Heart right ventricle (tissue), 16 donors: ENCODE results near the gene AKAP9. TPM values are rescaled to one million over a fixed set of nuclear protein-coding genes. Genes with fewer than 3 reads are reported as not detected.

ENCODE experiments used
- ATAC-seq, 8 donors: fragments of 200-7000 bp; cut with Tn5 transposase; one replicate each; pipeline ENCODE4 v1.9.1; 2020; ENCODE audit warnings: mild to moderate bottlenecking in 8 of 8, moderate library complexity in 8 of 8, moderate number of reproducible peaks in 1 of 8
- DNase-seq, 2 donors: peaks; one replicate each; pipeline ENCODE4 v3.0.0-alpha.2; 2020
- H3K27ac ChIP-seq, 10 donors: fragments of 200-600 bp; sonication (generic) in 2 of 10; one replicate each; pipeline versions ENCODE4 v1.5.0 to v1.8.0; 2020 to 2022; ENCODE audit warnings: mild to moderate bottlenecking in 3 of 10
- H3K27me3 ChIP-seq, 7 donors: fragments of 200-600 bp; one replicate each; pipeline ENCODE4 v1.8.0; 2021 to 2022; ENCODE audit warnings: mild to moderate bottlenecking in 2 of 7
- H3K36me3 ChIP-seq, 9 donors: fragments of 200-600 bp; sonication (generic) in 1 of 9; one replicate each; pipeline versions ENCODE4 v1.5.0 to v1.8.0; 2020 to 2022; ENCODE audit warnings: mild to moderate bottlenecking in 2 of 9
- H3K4me1 ChIP-seq, 9 donors: fragments of 200-600 bp; sonication (generic) in 1 of 9; one replicate each; pipeline versions ENCODE4 v1.5.0 to v1.8.0; 2020 to 2022; ENCODE audit warnings: mild to moderate bottlenecking in 4 of 9
- H3K4me3 ChIP-seq, 10 donors: fragments of 200-600 bp; sonication (generic) in 2 of 10; one replicate each; pipeline versions ENCODE4 v1.5.0 to v1.8.0; 2020 to 2022; ENCODE audit warnings: mild to moderate bottlenecking in 7 of 10, moderate library complexity in 2 of 10
- H3K9me3 ChIP-seq, 11 donors: fragments of 200-600 bp in 10 of 11; sonication (generic) in 2 of 11; one replicate each; pipeline versions ENCODE4 v1.5.0 to v1.8.0; 2013 to 2022; ENCODE audit warnings: mild to moderate bottlenecking in 2 of 11, control low read depth in 1 of 11, moderate library complexity in 1 of 11
- CTCF ChIP-seq, 9 donors: fragments of 200-600 bp; sonication (generic) in 2 of 9; IDR thresholded peaks; one replicate each; pipeline versions ENCODE4 v1.5.0 to v1.8.0; 2021 to 2022; ENCODE audit warnings: antibody characterized with exemption in 9 of 9, mild to moderate bottlenecking in 5 of 9, moderate library complexity in 1 of 9
- WGBS, 2 donors: extraction: QIAGEN DNeasy Blood & Tissue Kit; methylation state at CpG; one replicate each; pipeline ENCODE4 v1.1.7; 2013; ENCODE audit warnings: inconsistent platforms in 1 of 2; 5-methylcytosine and 5-hydroxymethylcytosine counted together
- intact Hi-C, 10 donors: fragments of 100-400 bp; cut with DNase I; formaldehyde crosslinking; loops; one replicate each; pipeline versions ENCODE4 v1.11.1 to v1.14.2; 2022
- polyA plus RNA-seq, 2 donors: library from polyadenylated mRNA; stranded (reverse); fragments of 200-250 nt; gene quantifications; one replicate each; pipeline ENCODE4 v1.2.3, GENCODE V29; 2013
- total RNA-seq, 10 donors: library from RNA; stranded (reverse); fragmentation: NEBNext Ultra II Directional in 3 of 10; extraction: Animal tissue kit (Norgen Biotek cat#: 25700) in 3 of 10; gene quantifications; one replicate each; pipeline versions ENCODE4 v1.2.1 to v1.2.4, GENCODE V29; 2021 to 2023
- donor health status: Arrhythmogenic right ventricular cardiomyopathy.
- donor health status: ischemic (EF 13 %, LVEDD 7.1; RV severe dilation, severe dysfunction).
- donor health status: healthy with polysubstance abuse.
- donor health status: DM: no; HTN: yes; CAD: no.
- donor health status: DM: no; HTN: no; CAD: no.
- donor health status: ischemic (EF 25% LVEDD 6.9; RV normal size, moderate dysfunction).
- donor health status: ischemic (EF 25% LVEDD 5.7; RV mildly dilated, moderate dysfunction).
- donor health status: healthy.
- donor health status: DM: yes; HTN: yes; CAD: no.
- donor health status: Ischemic cardiomyopathy.
- donor health status: ischemic (EF 35%, LVEDD 5.7; RV mildly dilated, moderate dysfunction).
- donor health status: nonischemic (EF 11% LVEDD 7.7; RV severe dilation, severe dysfunction).
- donor health status: DM: yes; HTN: yes; CAD: no.
- donor health status: PGD.
- donor health status: ischemic (EF 29% LVEDD 5.4; RV normal size, mild dysfunction).
- donor health status: nonischemic (EF 23%, LVEDD 6.1; RV moderate dilation, normal function).

The AKAP9 gene
- total and polyA plus RNA-seq, 12 donors: 5.9 to 62.3 (median 49.2) TPM

GRCh38 chr7:91911121-91911520, 29.5 kb upstream of the AKAP9 start:
- WGBS, 2 donors: 96 to 97% methylated on average over 4 of the region's 4 CpGs
- intact Hi-C loops: no loop called here
- Histone ChIP-seq H3K27ac (no peak overlapping the region), H3K4me1 (peaks cover 0 to 12% (median 0%) of the 10 kb centered on the region in 9 donors), H3K4me3 (no peak overlapping the region), H3K36me3 (no peaks in the 10 kb centered on the region), H3K27me3 (no peaks in the 10 kb centered on the region), H3K9me3 (no peaks in the 10 kb centered on the region)
- no peak for TF ChIP-seq CTCF (IDR thresholded peaks at IDR 0.05)
- no peak for DNase-seq
- ATAC-seq: no peak

DNA sequence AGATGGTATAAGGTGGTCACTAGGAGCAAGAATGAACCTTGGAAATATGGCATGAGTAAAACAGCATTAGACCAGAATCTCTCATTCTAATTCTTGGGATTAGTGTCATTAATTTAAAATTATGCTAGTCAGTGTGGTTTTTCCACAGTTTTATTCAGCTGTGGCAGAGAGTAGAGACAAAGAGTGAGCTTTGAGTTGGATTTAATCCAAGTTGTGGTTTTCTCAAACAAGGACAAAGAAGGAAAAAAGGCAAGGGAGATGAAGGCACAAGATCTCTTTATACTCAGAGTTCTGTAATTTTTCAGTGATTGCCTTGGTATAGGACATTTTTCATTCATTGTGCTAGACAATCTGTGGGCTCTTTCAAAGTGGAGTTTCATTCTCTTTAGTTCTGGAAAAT, 28.2 kb upstream of the AKAP9 start:
- no peak for ATAC-seq
- H3K27me3 ChIP-seq: no peaks in the 10 kb centered on the region
- intact Hi-C loops: no loop called here
- H3K27ac ChIP-seq: no peak overlapping the region
- no peak overlapping the region for H3K4me3 ChIP-seq
- peaks cover 0 to 12% (median 0%) of the 10 kb centered on the region in 9 donors for H3K4me1 ChIP-seq
- no peaks in the 10 kb centered on the region for H3K9me3 ChIP-seq
- no peak for TF ChIP-seq CTCF (IDR thresholded peaks at IDR 0.05)
- H3K36me3 ChIP-seq: no peaks in the 10 kb centered on the region
- no peak for DNase-seq

DNA sequence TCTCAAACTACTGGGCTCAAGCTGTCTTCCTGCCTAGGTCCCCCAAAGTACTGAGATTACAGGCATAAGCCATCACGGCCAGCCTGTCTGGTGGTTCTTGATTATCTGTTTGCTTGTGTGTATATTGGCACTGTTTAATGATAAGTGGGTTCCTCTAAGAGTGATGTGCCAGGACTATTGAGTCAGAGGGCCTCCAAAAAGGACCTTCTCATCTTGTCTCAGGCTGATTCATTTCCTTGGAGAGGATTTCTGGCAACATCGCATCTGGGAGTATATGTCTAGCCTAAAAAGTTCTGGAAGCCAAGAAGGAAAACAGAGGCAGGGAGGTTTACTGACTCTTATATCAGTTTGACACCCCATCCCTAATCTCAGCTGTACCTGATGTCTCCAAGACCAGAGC, 27.1 kb upstream of the AKAP9 start:
- DNase-seq (no peak), ATAC-seq (no peak)
- no peak for TF ChIP-seq CTCF (IDR thresholded peaks at IDR 0.05)
- 64 to 69% methylated on average over 2 of the region's 2 CpGs for WGBS, 2 donors
- Histone ChIP-seq H3K9me3 (no peaks in the 10 kb centered on the region), H3K27me3 (no peaks in the 10 kb centered on the region), H3K4me1 (peaks cover 0 to 12% (median 0%) of the 10 kb centered on the region in 9 donors), H3K36me3 (no peaks in the 10 kb centered on the region), H3K27ac (no peak overlapping the region), H3K4me3 (no peak overlapping the region)
- intact Hi-C loops: no loop called here

GRCh38 chr7:91915401-91916050, 25.1 kb upstream of the AKAP9 start:
- Histone ChIP-seq H3K27ac (no peak overlapping the region), H3K4me3 (no peak overlapping the region), H3K36me3 (no peaks in the 10 kb centered on the region), H3K9me3 (no peaks in the 10 kb centered on the region), H3K27me3 (peaks cover 0 to 3% (median 0%) of the 10 kb centered on the region in 7 donors), H3K4me1 (peaks cover 0 to 12% (median 0%) of the 10 kb centered on the region in 9 donors)
- 88 to 89% methylated on average over 3 of the region's 3 CpGs for WGBS, 2 donors
- ATAC-seq (no peak), DNase-seq (no peak)
- intact Hi-C loops: no loop called here
- TF ChIP-seq CTCF (IDR thresholded peaks at IDR 0.05): no peak
